Duodenal mucosa (tissue), 2 donors: Measurements from ENCODE around the gene ZNF486.
"Not testable (repeated sequence)": the region's sequence is repeated elsewhere in the genome, so short reads cannot be mapped to it uniquely, and the experiment has no call there.

Source experiments
- H3K27ac ChIP-seq: one replicate; pipeline ENCODE4 v1.7.0; 2013; ENCODE audit warnings: low read depth, low read length
- H3K27me3 ChIP-seq, 2 donors: one replicate each; pipeline ENCODE4 v1.7.0; 2013; ENCODE audit warnings: low read length in 2 of 2, control low read depth in 1 of 2; ENCODE audit not compliant: insufficient read depth in 2 of 2, control insufficient read depth in 1 of 2
- H3K36me3 ChIP-seq, 2 donors: one replicate each; pipeline ENCODE4 v1.7.0; 2013; ENCODE audit warnings: low read length in 2 of 2, control low read depth in 1 of 2; ENCODE audit not compliant: insufficient read depth in 2 of 2, control insufficient read depth in 1 of 2
- H3K4me1 ChIP-seq, 2 donors: one replicate each; pipeline ENCODE4 v1.7.0; 2013; ENCODE audit warnings: low read length in 2 of 2, control low read depth in 1 of 2; ENCODE audit not compliant: insufficient read depth in 2 of 2, control insufficient read depth in 1 of 2
- H3K4me3 ChIP-seq, 2 donors: one replicate each; pipeline ENCODE4 v1.7.0; 2013; ENCODE audit warnings: low read length in 2 of 2, low read depth in 1 of 2
- H3K9ac ChIP-seq, 2 donors: one replicate each; pipeline ENCODE4 v1.7.0; 2013; ENCODE audit warnings: low read length in 2 of 2, low read depth in 1 of 2
- H3K9me3 ChIP-seq, 2 donors: one replicate each; pipeline ENCODE4 v1.7.0; 2013; ENCODE audit warnings: low read length in 2 of 2, control low read depth in 1 of 2; ENCODE audit not compliant: control insufficient read depth in 1 of 2

Gene ZNF486

GRCh38 chr19:20164456-20164855 lies 2.6 kb upstream of the ZNF486 start:
- Histone ChIP-seq H3K27me3 (no peaks in the 10 kb centered on the region), H3K27ac (no peak overlapping the region)

GRCh38 chr19:20165971-20166592 lies 932 bp upstream of the ZNF486 start:
- no peaks in the 10 kb centered on the region for H3K27me3 ChIP-seq
- no peaks in the 10 kb centered on the region for H3K36me3 ChIP-seq
- no peak overlapping the region for H3K27ac ChIP-seq
- H3K9ac ChIP-seq = no peak overlapping the region
- peaks cover 11 to 16% of the 10 kb centered on the region in 2 donors for H3K9me3 ChIP-seq
- H3K4me1 ChIP-seq = no peaks in the 10 kb centered on the region
- H3K4me3 ChIP-seq = no peak overlapping the region

More at GRCh38 chr19:20164456-20164855, 2.6 kb upstream of the ZNF486 start:
- Histone ChIP-seq H3K9ac (no peak overlapping the region), H3K4me1 (no peaks in the 10 kb centered on the region), H3K4me3 (no peak overlapping the region), H3K9me3 (peaks cover 11 to 16% of the 10 kb centered on the region in 2 donors), H3K36me3 (no peaks in the 10 kb centered on the region)

GRCh38 chr19:20167651-20168122 lies 673 bp downstream of the ZNF486 start:
- Histone ChIP-seq H3K27ac (no peak overlapping the region), H3K36me3 (no peaks in the 10 kb centered on the region), H3K4me3 (peak overlapping the region; percentile 70 to 80), H3K9ac (peak overlapping the region; percentile 46 to 63), H3K9me3 (peaks cover 8 to 11% of the 10 kb centered on the region in 2 donors), H3K4me1 (no peaks in the 10 kb centered on the region), H3K27me3 (no peaks in the 10 kb centered on the region)

GRCh38 chr19:20171285-20171684 lies 4.3 kb downstream of the ZNF486 start:
- H3K27ac ChIP-seq = no peak overlapping the region
- H3K9me3 ChIP-seq = peaks cover 0 to 7% of the 10 kb centered on the region in 2 donors
- H3K27me3 ChIP-seq = no peaks in the 10 kb centered on the region
- H3K9ac ChIP-seq = no peak overlapping the region
- no peak overlapping the region for H3K4me3 ChIP-seq
- no peaks in the 10 kb centered on the region for H3K4me1 ChIP-seq
- H3K36me3 ChIP-seq = no peaks in the 10 kb centered on the region

GRCh38 chr19:20175848-20176247 lies 8.8 kb downstream of the ZNF486 start:
- not testable (repeated sequence) for H3K27ac ChIP-seq, H3K4me3 ChIP-seq, H3K9ac ChIP-seq, H3K27me3 ChIP-seq, H3K36me3 ChIP-seq, H3K4me1 ChIP-seq, H3K9me3 ChIP-seq

GRCh38 chr19:20179956-20180355 lies 12.9 kb downstream of the ZNF486 start:
- H3K4me1 ChIP-seq, H3K4me3 ChIP-seq, H3K27ac ChIP-seq, H3K36me3 ChIP-seq, H3K9me3 ChIP-seq, H3K27me3 ChIP-seq, H3K9ac ChIP-seq: not testable (repeated sequence)

- Histone ChIP-seq H3K36me3 (no peaks in the 10 kb centered on the region), H3K9me3 (peaks cover 0 to 6% of the 10 kb centered on the region in 2 donors), H3K27me3 (no peaks in the 10 kb centered on the region), H3K4me1 (no peaks in the 10 kb centered on the region), H3K4me3 (no peak overlapping the region), H3K9ac (no peak overlapping the region), H3K27ac (no peak overlapping the region)
Measured at GRCh38 chr19:20182222-20182785, 15.3 kb downstream of the ZNF486 start.

- no peaks in the 10 kb centered on the region for H3K27me3 ChIP-seq
- no peak overlapping the region for H3K9ac ChIP-seq
- H3K4me3 ChIP-seq = no peak overlapping the region
- peaks cover 0 to 2% of the 10 kb centered on the region in 2 donors for H3K9me3 ChIP-seq
- H3K27ac ChIP-seq = no peak overlapping the region
- H3K4me1 ChIP-seq = no peaks in the 10 kb centered on the region
- H3K36me3 ChIP-seq = no peaks in the 10 kb centered on the region
Measured at GRCh38 chr19:20186174-20186573, 19.2 kb downstream of the ZNF486 start.

- peaks cover 37 to 41% of the 10 kb centered on the region in 2 donors for H3K9me3 ChIP-seq
- H3K27me3 ChIP-seq = no peaks in the 10 kb centered on the region
- peaks cover 0 to 4% of the 10 kb centered on the region in 2 donors for H3K36me3 ChIP-seq
- H3K27ac ChIP-seq = no peak overlapping the region
- H3K4me1 ChIP-seq = no peaks in the 10 kb centered on the region
- H3K9ac ChIP-seq = no peak overlapping the region
- H3K4me3 ChIP-seq = no peak overlapping the region
Measured at GRCh38 chr19:20197747-20198146, 30.7 kb downstream of the ZNF486 start.

- Histone ChIP-seq H3K4me1 (no peaks in the 10 kb centered on the region), H3K9me3 (peaks cover 6 to 13% of the 10 kb centered on the region in 2 donors), H3K27ac (no peak overlapping the region), H3K9ac (no peak overlapping the region), H3K36me3 (no peaks in the 10 kb centered on the region), H3K4me3 (no peak overlapping the region), H3K27me3 (no peaks in the 10 kb centered on the region)
Measured at GRCh38 chr19:20209051-20209450, 42.0 kb downstream of the ZNF486 start.
